Aorta (tissue), 5 donors: ENCODE results near the gene ERP44. TPM values are rescaled to one million over a fixed set of nuclear protein-coding genes. Genes with fewer than 3 reads are reported as not detected.

Source experiments
- ATAC-seq: fragments of 200-7000 bp; cut with Tn5 transposase; one replicate; pipeline ENCODE4 v1.9.1; 2022; ENCODE audit warnings: moderate library complexity; ENCODE audit not compliant: low FRiP score
- DNase-seq, 2 donors: peaks; one replicate each; pipeline ENCODE4 v3.0.0-alpha.2; 2020
- H3K27ac ChIP-seq, 2 donors: one replicate each; pipeline ENCODE4 v1.5.1; 2013; ENCODE audit warnings: low read length in 2 of 2, mild to moderate bottlenecking in 2 of 2, moderate library complexity in 2 of 2, control low read depth in 1 of 2, inconsistent platforms in 1 of 2, low read depth in 1 of 2
- H3K27me3 ChIP-seq, 2 donors: one replicate each; pipeline ENCODE4 v1.6.1; 2013; ENCODE audit warnings: control low read depth in 1 of 2, low read length in 1 of 2, mild to moderate bottlenecking in 1 of 2, moderate library complexity in 1 of 2; ENCODE audit not compliant: insufficient read depth in 2 of 2, control insufficient read depth in 1 of 2
- H3K36me3 ChIP-seq, 2 donors: one replicate each; pipeline ENCODE4 v1.6.1; 2013; ENCODE audit warnings: control low read depth in 1 of 2, low read length in 1 of 2, mild to moderate bottlenecking in 1 of 2; ENCODE audit not compliant: insufficient read depth in 2 of 2, control insufficient read depth in 1 of 2
- H3K4me1 ChIP-seq, 2 donors: one replicate each; pipeline ENCODE4 v1.6.1; 2013; ENCODE audit warnings: low read length in 2 of 2, control low read depth in 1 of 2, mild to moderate bottlenecking in 1 of 2, moderate library complexity in 1 of 2; ENCODE audit not compliant: insufficient read depth in 2 of 2, control insufficient read depth in 1 of 2
- H3K4me3 ChIP-seq, 2 donors: one replicate each; pipeline ENCODE4 v1.5.1; 2013; ENCODE audit warnings: low read length in 2 of 2, control low read depth in 1 of 2, mild to moderate bottlenecking in 1 of 2
- H3K9me3 ChIP-seq: one replicate; pipeline ENCODE4 v1.6.1; 2013; ENCODE audit warnings: mild to moderate bottlenecking, low read length; ENCODE audit not compliant: control insufficient read depth
- WGBS, 2 donors: extraction: QIAGEN DNeasy Blood & Tissue Kit; methylation state at CpG; one replicate each; pipeline ENCODE4 v1.1.7; 2013; 5-methylcytosine and 5-hydroxymethylcytosine counted together
- intact Hi-C, 2 donors: fragments of 100-400 bp; cut with DNase I; formaldehyde crosslinking; loops; one replicate each; pipeline versions ENCODE4 v1.14.2 to v1.15.0; 2022
- polyA plus RNA-seq, 2 donors: library from polyadenylated mRNA; stranded (reverse); fragments of 200-250 nt; gene quantifications; one replicate each; pipeline ENCODE4 v1.2.3, GENCODE V29; 2013
- total RNA-seq, 2 donors: library from RNA; stranded (reverse); fragmentation: NEBNext Ultra II Directional; extraction: Animal tissue kit (Norgen Biotek cat#: 25700); gene quantifications; one replicate each; pipeline ENCODE4 v1.2.1, GENCODE V29; 2021
- donor health status: healthy with polysubstance abuse.
- donor health status: Bipolar disorder and iron deficiency.
- donor health status: DM: no; HTN: no; CAD: no.
- donor health status: DM: no; HTN: no; CAD: no.
- donor health status: DM: yes; HTN: yes; CAD: no.

ERP44 gene
- total and polyA plus RNA-seq, 4 donors: 10.5 to 19.1 (median 16.8) TPM

- Histone ChIP-seq H3K4me3 (no peak overlapping the region), H3K9me3 (no peaks in the 10 kb centered on the region), H3K4me1 (no peaks in the 10 kb centered on the region), H3K27ac (no peak overlapping the region), H3K36me3 (peaks cover 4 to 9% of the 10 kb centered on the region in 2 donors), H3K27me3 (no peaks in the 10 kb centered on the region)
- no peak for DNase-seq
- ATAC-seq: no peak
- WGBS, 2 donors: 65 to 81% methylated on average over 2 of the region's 2 CpGs
- intact Hi-C loops: no loop called here
These were observed 9.8 kb upstream of the ERP44 start for GRCh38 chr9:100108559-100108958.

GRCh38 chr9:100106616-100107015, 7.8 kb upstream of the ERP44 start:
- intact Hi-C loops: no loop called here
- DNase-seq: no peak
- Histone ChIP-seq H3K27ac (no peak overlapping the region), H3K4me3 (no peak overlapping the region), H3K36me3 (peaks cover 6 to 9% of the 10 kb centered on the region in 2 donors), H3K4me1 (no peaks in the 10 kb centered on the region), H3K9me3 (no peaks in the 10 kb centered on the region), H3K27me3 (no peaks in the 10 kb centered on the region)
- no peak for ATAC-seq
- WGBS, 2 donors: 80 to 86% methylated on average over 2 of the region's 2 CpGs

GRCh38 chr9:100105861-100106260, 7.1 kb upstream of the ERP44 start:
- intact Hi-C loops: no loop called here
- no peak overlapping the region for H3K4me3 ChIP-seq
- 54 to 55% methylated on average over 1 of the region's 1 CpG for WGBS, 2 donors
- H3K27ac ChIP-seq: no peak overlapping the region
- no peaks in the 10 kb centered on the region for H3K4me1 ChIP-seq
- H3K9me3 ChIP-seq: no peaks in the 10 kb centered on the region
- no peaks in the 10 kb centered on the region for H3K27me3 ChIP-seq
- DNase-seq: no peak
- peaks cover 6 to 9% of the 10 kb centered on the region in 2 donors for H3K36me3 ChIP-seq
- no peak for ATAC-seq

- Histone ChIP-seq H3K9me3 (no peaks in the 10 kb centered on the region), H3K27me3 (no peaks in the 10 kb centered on the region), H3K27ac (no peak overlapping the region), H3K4me1 (no peaks in the 10 kb centered on the region), H3K36me3 (peaks cover 6 to 9% of the 10 kb centered on the region in 2 donors), H3K4me3 (no peak overlapping the region)
- DNase-seq (no peak), ATAC-seq (no peak)
- WGBS, 2 donors: 86 to 88% methylated on average over 4 of the region's 4 CpGs
- intact Hi-C loops: no loop called here
These were observed 5.5 kb upstream of the ERP44 start for GRCh38 chr9:100104314-100104713.

- Histone ChIP-seq H3K9me3 (no peaks in the 10 kb centered on the region), H3K27ac (no peak overlapping the region), H3K4me3 (no peak overlapping the region), H3K27me3 (no peaks in the 10 kb centered on the region), H3K36me3 (peaks cover 6% of the 10 kb centered on the region in 2 donors), H3K4me1 (no peaks in the 10 kb centered on the region)
- DNase-seq (no peak), ATAC-seq (no peak)
- intact Hi-C loops: no loop called here
- WGBS, 2 donors: 90% methylated on average over 6 of the region's 6 CpGs
These were observed 2.8 kb upstream of the ERP44 start for GRCh38 chr9:100101608-100102007.

GRCh38 chr9:100100146-100100667, 1.4 kb upstream of the ERP44 start:
- peaks cover 4 to 6% of the 10 kb centered on the region in 2 donors for H3K36me3 ChIP-seq
- no peak for DNase-seq
- H3K27me3 ChIP-seq: no peaks in the 10 kb centered on the region
- H3K9me3 ChIP-seq: no peaks in the 10 kb centered on the region
- WGBS, 2 donors: 68 to 71% methylated on average over 2 of the region's 2 CpGs
- ATAC-seq: no peak
- intact Hi-C loops: no loop called here
- H3K4me1 ChIP-seq: no peaks in the 10 kb centered on the region
- no peak overlapping the region for H3K27ac ChIP-seq
- H3K4me3 ChIP-seq: peak overlapping the region in 1 of 2 donors; percentile 84

- Histone ChIP-seq H3K36me3 (peaks cover 4 to 6% of the 10 kb centered on the region in 2 donors), H3K9me3 (no peaks in the 10 kb centered on the region), H3K27me3 (no peaks in the 10 kb centered on the region), H3K4me3 (peak overlapping the region; percentile 77 to 84), H3K27ac (peak overlapping the region; percentile 63 to 84), H3K4me1 (no peaks in the 10 kb centered on the region)
- peak; percentile 13 for ATAC-seq
- intact Hi-C loops: loop anchor here in 1 of 2 donors (5.0 kb wide), 1 partner anchor 277 kb away; the partner anchor contains the start of gene NR4A3
- DNase-seq: no peak
- WGBS, 2 donors: 2 to 4% methylated on average over 10 of the region's 10 CpGs
These were observed 882 bp upstream of the ERP44 start for GRCh38 chr9:100099722-100100042.

- DNase-seq: peak in 1 of 2 donors; percentile 69
- Histone ChIP-seq H3K36me3 (peaks cover 0 to 2% of the 10 kb centered on the region in 2 donors), H3K4me3 (peak overlapping the region; percentile 33 to 83), H3K9me3 (no peaks in the 10 kb centered on the region), H3K27me3 (no peaks in the 10 kb centered on the region), H3K4me1 (no peaks in the 10 kb centered on the region), H3K27ac (peak overlapping the region; percentile 13 to 17)
- WGBS, 2 donors: 1% methylated on average over 36 to 37 of the region's 37 CpGs
- peak; percentile 68 for ATAC-seq
- intact Hi-C loops: loop anchor here in 1 of 2 donors (5.0 kb wide), 1 partner anchor 276 kb away; the partner anchor contains the start of gene NR4A3
These were observed 534 bp downstream of the ERP44 start for GRCh38 chr9:100098046-100098886.
